ENCODE measurements around the gene DEGS1. TPM values are rescaled to one million over a fixed set of nuclear protein-coding genes. Genes with fewer than 3 reads are reported as not detected.

DEGS1 gene
- total RNA-seq, 4 donors from 2014 or later = 35.9 to 119 (median 53.2) TPM

- no peaks in the 10 kb centered on the region for H3K9me3 ChIP-seq
- no peak for DNase-seq
- H3K27me3 ChIP-seq = no peaks in the 10 kb centered on the region
- intact Hi-C loops (cut with DNase I; ENCODE audit: low total_unique reads) = no loop called here
- TF ChIP-seq, protein P1, sequence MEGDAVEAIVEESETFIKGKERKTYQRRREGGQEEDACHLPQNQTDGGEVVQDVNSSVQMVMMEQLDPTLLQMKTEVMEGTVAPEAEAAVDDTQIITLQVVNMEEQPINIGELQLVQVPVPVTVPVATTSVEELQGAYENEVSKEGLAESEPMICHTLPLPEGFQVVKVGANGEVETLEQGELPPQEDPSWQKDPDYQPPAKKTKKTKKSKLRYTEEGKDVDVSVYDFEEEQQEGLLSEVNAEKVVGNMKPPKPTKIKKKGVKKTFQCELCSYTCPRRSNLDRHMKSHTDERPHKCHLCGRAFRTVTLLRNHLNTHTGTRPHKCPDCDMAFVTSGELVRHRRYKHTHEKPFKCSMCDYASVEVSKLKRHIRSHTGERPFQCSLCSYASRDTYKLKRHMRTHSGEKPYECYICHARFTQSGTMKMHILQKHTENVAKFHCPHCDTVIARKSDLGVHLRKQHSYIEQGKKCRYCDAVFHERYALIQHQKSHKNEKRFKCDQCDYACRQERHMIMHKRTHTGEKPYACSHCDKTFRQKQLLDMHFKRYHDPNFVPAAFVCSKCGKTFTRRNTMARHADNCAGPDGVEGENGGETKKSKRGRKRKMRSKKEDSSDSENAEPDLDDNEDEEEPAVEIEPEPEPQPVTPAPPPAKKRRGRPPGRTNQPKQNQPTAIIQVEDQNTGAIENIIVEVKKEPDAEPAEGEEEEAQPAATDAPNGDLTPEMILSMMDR (IDR thresholded peaks at IDR 0.05) = no peak
- no peak for TF ChIP-seq POLR2A (IDR thresholded peaks at IDR 0.05)
- no peaks in the 10 kb centered on the region for H3K4me1 ChIP-seq
- H3K4me3 ChIP-seq = no peak overlapping the region
- H3K27ac ChIP-seq = no peak overlapping the region
- no peaks in the 10 kb centered on the region for H3K36me3 ChIP-seq
Observed at GRCh38 chr1:224237119-224237881, 54.3 kb downstream of the DEGS1 start.

DNA sequence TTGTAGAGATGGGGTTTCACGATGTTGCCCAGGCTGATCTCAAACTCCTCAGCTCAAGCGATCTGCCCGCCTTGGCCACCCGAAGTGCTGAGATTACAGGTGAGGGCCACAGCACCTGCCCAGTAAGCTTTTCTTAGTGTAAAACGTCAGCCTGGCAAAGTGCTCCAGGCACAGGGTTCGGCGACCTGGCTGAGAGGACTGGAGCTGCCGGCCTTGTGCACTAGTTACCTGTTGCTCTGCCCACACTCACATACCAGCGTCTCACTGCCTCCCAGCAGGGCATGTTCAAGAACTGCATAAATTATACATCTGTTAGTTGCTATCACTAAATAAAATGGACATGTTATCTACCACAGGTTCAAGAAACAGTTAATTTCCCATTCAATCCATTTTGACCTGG lies 55.2 kb downstream of the DEGS1 start:
- H3K4me3 ChIP-seq = no peak overlapping the region
- H3K27ac ChIP-seq = no peak overlapping the region
- no peaks in the 10 kb centered on the region for H3K9me3 ChIP-seq
- H3K27me3 ChIP-seq = no peaks in the 10 kb centered on the region
- no peak for DNase-seq
- intact Hi-C loops (cut with DNase I; ENCODE audit: low total_unique reads) = no loop called here
- TF ChIP-seq, protein P1 (IDR thresholded peaks at IDR 0.05) = no peak
- TF ChIP-seq POLR2A (IDR thresholded peaks at IDR 0.05) = no peak
- H3K36me3 ChIP-seq = no peaks in the 10 kb centered on the region
- no peaks in the 10 kb centered on the region for H3K4me1 ChIP-seq

GRCh38 chr1:224238756-224239155 lies 55.7 kb downstream of the DEGS1 start:
- H3K4me3 ChIP-seq = no peak overlapping the region
- no peaks in the 10 kb centered on the region for H3K4me1 ChIP-seq
- intact Hi-C loops (cut with DNase I; ENCODE audit: low total_unique reads) = no loop called here
- no peak overlapping the region for H3K27ac ChIP-seq
- DNase-seq = no peak
- no peaks in the 10 kb centered on the region for H3K9me3 ChIP-seq
- H3K27me3 ChIP-seq = no peaks in the 10 kb centered on the region
- H3K36me3 ChIP-seq = no peaks in the 10 kb centered on the region
- TF ChIP-seq POLR2A (IDR thresholded peaks at IDR 0.05) = no peak
- TF ChIP-seq, protein P1 (IDR thresholded peaks at IDR 0.05) = no peak

Small RNAs within 50 kb of the gene (small RNA-seq; reads per million reads assigned to genes)
- gene AC092809.3 (not detected), gene RF00139 (not detected)

Other genes with a start within 250 kb of the DEGS1 start
- 10 to 100 TPM; 10.5 to 49.1 (median 21.8) TPM for gene FBXO28, start 69.1 kb upstream of the DEGS1 start, total RNA-seq
- gene NVL, start 146.9 kb downstream of the DEGS1 start, total RNA-seq = 10 to 100 TPM in 3 of 4 donors, 1 to 10 TPM in 1; 2.6 to 45.2 (median 28.9) TPM
- 10 to 100 TPM; 28.9 to 51.2 (median 42.6) TPM for gene CNIH4, start 173.6 kb downstream of the DEGS1 start, total RNA-seq